GM21515 (cell line): ENCODE measurements around the gene TRAPPC14.

Source experiments
- ATAC-seq: cut with Tn5 transposase; IDR thresholded peaks from one replicate; pipeline ENCODE4 v1.9.1; 2021; ENCODE audit not compliant: unreplicated experiment

The TRAPPC14 gene

DNA sequence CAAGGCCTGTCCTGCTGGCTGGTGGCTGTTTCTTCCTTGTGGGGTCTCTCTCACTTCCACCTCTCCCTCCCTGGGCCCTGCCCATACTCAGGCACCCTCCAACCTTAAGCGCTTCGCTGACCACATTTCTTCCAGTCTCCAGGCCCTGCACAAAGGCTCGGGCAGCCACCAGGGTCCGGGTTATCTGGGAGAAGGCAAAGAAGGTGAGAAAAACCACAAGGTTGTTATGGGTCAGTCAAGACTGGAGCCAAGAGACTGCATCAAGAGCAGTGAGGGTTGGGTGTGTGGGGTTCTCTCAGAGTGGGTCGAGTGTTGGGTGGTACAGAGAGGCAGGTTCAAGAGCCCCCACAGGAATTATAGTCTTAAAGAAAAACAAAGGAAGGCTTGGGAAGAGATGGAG is 16.1 kb upstream of the TRAPPC14 start:
- no peak for ATAC-seq

DNA sequence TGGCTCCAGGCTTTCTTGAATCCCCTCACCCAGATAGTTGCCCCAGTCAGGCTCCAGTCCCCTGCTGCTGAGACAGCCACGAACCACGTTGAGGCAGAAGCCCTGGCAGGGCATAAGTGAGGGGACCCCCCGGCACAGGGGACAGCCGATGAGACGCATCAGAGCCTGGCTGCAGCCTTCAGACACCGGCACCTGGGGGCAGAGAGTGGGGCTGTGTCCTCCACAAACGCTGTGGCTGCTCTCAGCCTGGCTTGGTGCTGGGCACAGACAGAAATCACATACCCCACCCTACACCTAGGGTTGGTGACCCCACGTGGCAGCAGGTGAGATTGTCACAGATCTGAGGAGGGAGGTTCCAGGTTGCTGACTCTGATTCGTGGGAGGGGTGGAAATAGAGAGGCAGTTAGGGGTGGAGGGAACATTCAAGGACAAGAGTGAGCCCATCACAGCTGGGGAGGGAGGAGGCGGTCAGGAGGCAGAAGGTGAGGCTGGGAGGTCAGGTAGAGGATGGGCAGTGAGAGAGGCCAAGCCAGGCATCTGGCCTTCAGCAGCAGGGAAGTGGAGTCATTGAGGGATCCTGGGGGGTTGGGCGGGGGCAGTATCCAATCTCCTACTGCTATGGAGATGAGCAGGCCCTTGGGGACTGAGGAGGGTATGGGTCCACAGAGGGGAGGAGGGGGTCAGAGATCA is 15.4 kb upstream of the TRAPPC14 start:
- ATAC-seq: no peak

DNA sequence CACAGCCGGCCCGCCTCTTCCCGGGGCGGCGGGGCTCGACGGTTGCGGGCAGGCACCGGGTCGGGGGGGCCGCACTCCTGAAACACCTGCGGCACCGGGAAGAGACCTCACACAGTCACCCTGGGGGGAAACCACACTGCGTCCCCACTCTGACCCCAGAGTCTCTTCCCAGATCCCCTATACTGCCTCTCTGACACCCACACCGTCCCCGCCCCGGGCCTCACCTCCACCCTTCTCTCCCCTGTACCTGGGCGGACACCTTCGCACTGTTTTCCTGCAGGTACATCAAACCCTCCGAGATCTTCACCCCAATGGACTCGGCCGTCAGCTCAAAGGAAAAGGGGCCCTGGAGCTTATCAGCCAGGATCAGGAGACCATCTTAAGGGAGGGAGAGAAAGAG is 13.3 kb upstream of the TRAPPC14 start:
- no peak for ATAC-seq

DNA sequence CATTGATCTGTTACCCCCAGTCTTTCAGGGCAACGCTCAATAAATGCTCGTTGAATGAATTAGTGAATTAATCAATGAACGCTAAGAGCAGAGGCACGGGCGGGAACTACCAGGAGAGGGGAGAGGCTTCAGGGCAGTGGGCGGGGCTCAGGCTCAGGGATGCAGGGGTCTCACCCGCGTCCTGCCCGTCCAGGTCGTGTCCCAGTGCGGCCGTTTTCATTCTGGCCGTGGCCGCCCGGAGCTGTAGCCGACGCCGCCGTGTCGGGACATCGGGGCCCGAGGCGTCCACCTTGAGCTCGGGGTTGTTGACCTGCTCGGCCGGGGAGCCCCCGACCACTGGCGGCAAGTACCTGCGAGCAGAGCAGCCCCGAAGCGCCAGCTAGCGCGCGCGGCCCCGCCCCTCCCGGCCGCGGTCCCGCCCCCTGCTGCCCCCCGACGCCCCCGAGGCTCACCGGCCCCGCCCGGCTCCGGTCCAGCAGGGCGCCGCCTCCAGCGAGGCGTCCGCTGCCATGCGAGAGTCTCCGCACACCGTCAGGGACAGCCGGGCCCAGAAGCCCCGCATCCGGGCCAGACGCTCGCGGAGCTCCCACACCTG is 12.7 kb upstream of the TRAPPC14 start:
- no peak for ATAC-seq

DNA sequence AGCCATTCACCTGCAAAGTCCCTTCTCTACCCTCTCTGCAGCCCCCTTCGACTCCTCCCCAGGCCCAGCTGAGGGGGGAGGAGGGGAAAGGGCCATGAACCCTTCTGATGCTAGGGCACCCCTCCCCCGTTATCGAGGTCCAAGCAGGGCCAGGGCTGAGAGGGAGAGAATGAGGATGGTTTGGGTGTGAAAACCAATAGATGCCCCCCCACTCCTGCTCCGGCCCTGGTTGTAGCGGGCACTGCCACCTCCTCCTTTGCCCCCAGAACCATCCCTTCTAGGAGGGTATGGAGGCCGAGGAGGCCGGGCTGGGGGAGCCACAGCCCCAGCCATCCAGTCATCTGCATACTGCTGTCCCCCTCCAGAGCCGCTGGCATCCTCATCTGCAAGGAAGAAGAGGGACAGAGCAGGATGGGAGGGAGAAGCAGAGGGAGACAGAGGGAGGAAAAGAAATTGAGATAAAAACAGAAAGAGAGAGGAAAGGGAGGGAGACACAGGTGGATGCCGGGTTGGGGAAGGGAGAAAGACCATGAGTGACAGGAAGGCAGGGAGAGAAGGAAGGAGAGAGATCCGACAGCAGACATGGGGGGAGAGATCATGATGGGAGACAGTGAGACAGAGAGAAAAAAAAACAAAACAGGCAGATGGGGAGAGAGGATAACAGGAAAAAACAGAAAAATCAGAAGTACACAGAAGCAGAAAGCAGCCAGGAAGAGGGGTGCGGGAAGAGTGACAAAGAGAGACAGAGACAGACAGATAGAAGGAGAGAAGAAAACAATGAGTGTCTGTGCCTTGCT is 11.8 kb upstream of the TRAPPC14 start:
- no peak for ATAC-seq

DNA sequence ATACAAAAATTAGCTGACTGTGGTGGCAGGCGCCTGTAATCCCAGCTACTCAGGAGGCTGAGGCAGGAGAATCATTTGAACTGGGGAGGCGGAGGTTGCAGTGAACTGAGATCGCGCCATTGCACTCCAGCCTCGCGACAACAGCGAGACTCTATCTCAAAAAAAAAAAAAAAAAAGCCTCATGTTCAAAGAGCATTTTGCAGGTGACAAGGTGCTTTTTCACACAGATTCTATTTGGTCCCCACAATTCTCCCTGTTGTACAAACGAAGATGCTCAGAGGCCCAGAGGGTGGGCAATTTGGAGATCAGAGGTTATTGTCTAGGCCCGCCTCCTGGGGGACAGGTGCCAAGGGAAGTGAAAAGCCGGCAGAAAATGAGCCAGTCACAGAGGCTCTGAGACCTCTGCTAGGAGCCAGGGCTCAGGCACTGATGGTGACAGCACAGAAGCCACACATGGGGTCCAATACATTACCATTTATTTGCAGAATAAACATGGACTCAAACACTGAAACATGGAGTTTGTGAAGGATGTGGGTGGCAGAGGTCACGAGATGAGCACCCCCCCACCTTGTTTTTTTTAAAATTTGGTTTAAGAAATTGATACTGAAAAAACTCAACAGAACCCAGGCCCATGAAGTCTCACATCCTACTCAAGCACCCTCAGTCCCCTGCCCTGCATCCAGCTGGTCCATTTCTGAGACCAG is 10.8 kb upstream of the TRAPPC14 start:
- no peak for ATAC-seq

DNA sequence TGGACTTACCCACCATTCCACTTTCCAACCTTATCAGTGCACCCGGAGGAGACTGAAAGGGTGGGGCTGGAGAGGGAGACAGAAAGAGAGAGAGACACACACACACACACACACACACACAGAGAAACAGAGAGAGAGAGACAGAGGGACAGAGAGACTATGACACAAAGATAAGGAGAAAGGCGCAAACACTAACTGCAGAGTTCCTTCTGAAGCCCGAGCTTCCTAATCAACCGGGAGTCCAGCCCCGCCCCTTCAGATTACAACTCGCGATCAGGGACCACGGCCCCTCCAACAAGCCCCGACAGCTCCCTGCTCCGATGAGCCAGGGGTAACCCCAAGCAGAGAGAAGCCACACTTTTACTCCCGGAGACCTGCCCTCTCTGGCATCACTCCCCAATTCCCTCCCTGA is 9.4 kb upstream of the TRAPPC14 start:
- ATAC-seq: no peak

DNA sequence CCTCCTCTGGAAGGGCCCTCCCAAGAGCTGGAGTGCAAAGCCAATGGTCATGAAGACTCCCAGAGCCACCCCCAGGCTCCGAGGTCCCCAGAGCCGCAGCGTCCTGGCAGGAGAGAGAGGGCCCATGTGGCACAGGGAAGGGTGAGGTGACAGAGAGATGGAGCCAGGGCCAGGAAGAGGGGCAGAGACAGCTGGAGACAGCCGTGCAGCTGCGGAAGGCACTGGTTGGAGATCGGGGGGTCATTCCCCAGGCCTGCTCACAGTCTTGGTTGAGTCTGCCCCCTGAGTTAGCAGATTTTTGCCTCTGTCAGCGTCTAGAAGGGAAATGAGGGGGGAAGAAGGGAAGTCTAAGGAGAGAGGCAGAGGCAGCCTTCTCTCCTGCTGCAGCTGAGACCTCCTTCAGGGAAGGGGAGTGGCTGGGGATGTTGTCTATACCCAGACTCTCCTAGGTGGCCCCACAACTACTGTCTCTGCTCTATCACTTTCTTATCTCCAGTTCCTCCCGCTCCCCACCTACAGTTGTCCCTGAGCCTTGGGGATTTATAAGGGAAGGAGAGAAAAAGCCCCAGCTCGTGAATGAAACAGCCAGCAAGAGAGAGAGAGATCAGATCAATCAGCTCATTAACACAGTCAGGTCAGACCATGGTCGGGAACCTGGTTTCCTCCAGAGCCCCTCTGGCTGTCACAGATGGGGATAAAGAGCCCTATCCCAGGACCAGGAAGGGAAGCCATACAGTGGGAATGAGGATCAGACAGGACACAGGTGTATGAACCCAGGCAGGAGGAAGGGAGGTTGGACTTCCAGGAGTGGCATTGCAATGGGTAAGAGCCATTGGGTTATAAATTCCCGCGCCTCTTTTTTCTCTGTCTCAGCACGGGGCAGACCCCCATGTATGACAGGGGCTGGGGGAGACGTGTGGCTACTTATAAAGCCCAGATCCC is 8.7 kb upstream of the TRAPPC14 start:
- ATAC-seq: no peak

DNA sequence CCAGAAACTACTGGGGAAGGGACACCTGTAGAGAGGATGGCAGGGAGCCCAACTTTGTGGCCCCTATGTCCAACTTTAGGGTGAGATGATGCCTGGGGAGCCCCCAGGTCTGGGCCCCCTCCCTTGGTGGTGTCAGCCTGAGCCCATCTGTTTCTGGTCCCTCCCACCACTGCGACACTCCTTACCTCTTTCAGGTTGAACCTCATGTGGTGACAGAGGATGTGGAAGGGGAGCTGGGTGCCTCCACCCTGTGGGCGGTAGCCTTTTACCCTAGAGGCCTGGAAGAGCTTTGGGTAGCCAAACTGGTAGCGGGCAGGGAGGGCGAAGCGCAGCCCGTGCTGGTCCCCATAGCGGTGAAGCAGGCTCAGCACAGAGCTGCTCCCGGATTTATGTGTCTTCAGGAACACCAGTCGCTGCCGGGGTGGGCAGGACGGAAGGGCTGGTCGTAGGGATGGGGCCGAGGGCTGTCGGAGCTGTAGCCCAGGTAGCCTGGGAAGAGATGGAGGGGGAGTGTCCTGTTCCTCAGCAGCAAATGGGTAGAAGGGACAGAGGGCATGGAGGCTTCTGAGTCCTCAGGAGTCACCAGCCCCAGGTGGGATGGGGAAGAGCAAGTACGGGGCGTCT is 7.9 kb upstream of the TRAPPC14 start:
- no peak for ATAC-seq

DNA sequence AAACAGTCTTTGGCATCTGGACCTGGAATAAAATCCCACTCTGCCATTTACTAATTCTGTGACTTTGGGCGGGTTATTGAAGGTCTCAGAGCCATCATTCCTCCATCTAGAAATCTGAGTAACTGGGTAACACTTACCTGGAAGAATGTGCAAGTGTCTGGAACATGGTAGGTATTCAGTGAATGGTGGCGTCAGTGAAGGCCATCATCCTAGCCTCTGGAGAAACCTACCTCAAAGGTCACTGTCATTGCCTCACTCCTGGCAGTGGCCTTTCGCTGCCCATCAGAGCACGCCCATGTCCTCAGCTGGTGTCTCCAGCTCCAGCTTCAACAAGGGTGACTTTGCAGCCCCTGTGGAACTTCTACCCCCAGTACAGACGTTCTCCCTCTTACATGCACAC is 5.3 kb upstream of the TRAPPC14 start:
- ATAC-seq: no peak

DNA sequence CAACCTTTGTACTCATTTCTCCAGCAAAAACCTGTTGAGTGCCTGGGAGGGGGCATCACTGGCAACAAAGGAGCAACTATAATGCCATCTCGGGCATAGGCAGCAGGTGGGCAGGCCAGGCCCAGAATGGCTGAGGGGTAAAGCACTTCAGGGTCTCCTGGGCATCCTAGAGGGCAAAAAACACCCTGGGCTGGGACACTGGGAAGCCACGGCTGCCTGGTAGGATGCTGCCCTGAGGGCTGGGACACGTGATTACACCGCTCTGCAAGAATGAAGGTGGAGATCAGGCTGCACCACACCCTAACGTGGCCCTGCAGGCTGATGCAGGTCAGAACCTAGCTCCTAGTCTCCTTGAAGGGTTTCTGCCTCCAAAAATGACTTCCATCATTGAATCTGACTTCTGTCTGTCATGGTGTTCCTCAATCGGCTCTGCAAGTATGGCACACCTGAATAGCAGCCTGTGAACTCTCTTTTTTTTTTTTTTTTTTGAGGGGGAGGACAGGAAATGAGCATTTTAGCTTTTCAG is 4.5 kb upstream of the TRAPPC14 start:
- ATAC-seq: no peak

DNA sequence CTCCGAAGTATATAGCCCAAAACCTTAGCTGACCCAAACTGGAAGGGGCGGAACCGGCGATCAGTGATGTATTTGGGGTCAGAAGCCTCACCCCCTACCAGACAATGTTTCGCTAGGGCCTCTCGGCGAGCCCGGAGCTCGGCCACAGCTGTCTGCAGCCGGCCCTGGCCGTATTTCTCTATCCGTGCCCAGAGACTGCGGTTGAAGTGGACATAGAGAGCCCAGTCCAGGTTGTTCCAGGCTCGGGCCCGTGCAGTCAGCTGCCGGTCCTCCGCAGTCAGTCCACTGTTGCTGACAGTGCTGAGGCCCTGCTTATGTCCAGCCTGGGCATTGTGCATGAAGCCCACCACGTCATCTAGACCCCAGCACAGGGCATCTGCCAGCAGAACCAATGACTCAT is 1.5 kb upstream of the TRAPPC14 start:
- no peak for ATAC-seq

DNA sequence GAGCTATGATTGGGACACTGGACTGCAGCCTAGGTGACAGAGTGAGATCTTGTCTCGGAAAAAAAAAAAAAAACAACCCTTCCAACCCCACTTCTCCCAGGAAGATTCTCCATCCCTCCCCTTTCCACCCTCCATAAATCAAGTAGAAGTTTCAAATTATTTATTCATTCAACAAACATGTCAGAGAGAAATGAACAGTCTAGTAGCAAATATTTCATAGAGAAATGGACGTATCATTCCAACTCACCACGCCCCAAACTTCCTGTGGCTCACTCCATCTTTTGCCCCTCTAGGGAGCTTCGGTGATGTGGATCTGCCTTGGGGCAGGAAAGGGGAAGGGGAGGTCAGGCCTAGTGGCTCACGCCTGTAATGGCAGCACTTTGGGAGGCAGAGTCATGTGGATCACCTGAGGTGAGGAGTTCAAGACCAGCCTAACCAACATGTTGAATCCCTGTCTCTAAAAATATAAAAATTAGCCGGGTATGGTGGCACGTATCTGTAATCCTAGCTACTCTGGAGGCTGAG is 638 bp upstream of the TRAPPC14 start:
- ATAC-seq: no peak

DNA sequence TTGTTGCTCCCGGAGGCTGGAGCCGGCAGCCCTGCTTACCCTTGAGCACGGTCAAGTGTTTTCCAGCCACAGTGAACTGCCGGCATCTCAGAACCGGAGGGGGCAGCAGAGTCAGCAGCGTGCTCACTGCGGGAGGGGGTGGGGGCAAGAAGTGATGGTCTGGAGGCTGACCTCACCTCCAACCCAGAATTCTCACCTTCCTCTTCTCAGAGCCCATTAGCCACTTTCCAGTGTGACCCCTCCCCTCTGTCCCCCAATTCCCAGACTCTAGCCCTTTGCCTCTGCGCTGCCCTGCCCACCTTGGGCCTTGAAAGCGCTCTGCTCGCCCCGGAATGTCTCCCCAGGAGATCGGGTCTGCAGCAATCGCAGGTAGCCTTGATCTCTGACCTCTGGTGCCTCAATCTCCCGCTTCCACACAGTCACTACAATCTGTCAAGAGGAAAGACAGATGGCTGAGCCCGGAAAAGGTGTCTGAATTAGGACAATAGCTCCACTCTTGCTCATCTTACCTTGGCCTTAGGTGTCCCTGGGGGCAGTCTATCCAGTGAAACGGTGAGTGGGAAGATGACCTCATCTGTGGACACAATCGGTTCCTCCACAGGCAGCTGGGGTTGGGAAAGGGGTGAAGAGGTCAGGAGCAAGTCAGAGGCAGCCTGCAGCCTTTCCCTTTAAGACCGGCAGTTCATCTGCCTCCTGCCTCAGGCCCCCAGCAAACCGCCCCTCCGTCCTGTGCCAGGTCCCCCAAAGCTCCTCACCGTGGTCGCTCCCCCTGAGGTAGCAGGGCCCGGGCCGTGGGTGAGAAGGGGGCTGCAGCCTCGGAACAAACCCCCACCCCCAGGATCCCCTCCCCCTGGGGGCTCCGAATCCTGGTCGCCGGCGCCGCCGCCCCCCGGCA is 942 bp downstream of the TRAPPC14 start:
- ATAC-seq: no peak

DNA sequence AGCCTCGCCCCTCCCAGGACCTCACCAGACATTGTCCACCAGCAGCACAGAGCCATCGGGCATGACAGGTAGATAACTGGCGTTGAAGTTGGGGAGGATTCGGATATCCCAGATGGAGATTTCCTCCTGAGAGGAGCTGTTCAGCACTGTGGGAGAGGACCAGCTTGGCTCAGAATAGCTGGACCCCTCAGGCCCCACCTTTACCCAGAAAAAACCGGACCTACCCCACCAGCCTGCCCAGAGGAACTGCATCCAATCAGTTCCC is 1.5 kb downstream of the TRAPPC14 start:
- no peak for ATAC-seq

DNA sequence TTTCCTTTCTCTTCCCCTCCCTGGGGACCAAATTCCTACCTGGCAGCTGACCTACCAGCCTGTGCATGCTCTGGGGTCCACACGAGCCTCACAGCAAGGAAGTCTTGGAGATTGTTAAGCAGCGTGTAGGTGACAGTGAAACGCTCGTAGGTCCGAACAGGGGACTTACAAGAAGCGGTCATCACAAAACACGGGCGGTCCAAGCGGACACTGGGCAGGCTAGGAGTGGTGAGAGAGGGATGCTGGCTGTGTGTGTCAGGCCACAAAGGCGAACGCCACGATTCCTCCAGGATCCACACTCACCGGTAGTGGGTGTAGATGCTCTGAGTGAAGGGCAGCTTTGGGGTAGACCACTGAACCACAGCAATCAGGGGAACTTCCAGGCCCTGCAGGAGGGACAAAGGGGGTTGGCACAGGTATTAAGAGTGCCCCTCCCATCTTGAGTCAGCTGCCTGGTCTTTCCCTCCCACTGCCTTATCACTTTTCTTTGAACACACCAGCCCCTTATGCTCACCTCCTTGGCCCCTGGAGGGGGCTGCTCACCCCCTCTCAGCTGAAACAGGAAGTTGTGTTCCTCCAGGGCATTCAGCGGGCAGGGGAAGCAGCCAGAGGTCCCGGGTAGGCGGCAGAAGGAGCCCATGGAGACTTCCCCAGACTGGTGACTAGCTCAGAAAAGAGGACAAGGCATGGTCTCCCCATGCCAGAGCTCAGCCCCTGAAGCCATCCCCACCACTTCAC is 2.0 kb downstream of the TRAPPC14 start:
- no peak for ATAC-seq

DNA sequence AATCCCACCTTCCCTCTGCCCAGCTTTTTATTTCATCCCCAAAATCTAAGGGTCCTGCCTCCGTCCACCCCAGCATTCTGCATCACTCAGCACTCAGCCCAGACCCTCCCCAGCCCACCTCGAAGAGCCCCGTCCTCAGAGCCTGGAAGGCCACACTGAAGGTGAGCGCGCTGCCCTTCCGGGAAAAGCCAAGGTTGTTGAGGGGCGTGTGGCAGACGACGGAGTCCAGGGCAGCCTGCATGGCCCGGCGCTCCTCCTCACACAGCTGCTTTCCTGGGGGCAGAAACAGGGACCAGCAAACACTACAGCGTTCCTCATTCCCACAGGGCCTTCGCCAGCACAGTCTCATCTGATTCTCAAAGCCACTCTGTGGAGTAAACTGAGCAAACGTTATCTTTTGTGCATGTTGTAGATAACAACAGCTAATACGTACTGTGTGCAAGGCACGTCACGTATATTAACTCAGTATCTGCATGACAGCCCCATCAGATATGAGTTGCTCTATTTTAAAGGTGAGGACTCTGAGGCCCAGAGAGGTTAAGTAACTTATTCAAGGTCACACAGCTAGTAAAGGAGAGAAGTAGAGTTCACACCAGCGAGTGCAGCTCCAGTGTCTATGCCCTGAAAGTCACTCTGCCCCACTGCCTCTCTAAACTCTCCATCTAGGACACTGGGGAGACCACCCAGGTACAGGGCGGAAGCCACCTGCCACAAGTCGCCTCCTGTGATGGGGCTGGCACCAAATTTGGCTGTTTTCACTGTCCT is 2.8 kb downstream of the TRAPPC14 start:
- no peak for ATAC-seq
